ENCODE measurements around the gene OR6S1. TPM values are rescaled to one million over a fixed set of nuclear protein-coding genes. Genes with fewer than 3 reads are reported as not detected.

OR6S1 gene
- total and polyA plus RNA-seq, 2 of the 8 experiments (the other 6 are each of a cell fraction or from before 2014, with no cell fraction given): not detected

DNA sequence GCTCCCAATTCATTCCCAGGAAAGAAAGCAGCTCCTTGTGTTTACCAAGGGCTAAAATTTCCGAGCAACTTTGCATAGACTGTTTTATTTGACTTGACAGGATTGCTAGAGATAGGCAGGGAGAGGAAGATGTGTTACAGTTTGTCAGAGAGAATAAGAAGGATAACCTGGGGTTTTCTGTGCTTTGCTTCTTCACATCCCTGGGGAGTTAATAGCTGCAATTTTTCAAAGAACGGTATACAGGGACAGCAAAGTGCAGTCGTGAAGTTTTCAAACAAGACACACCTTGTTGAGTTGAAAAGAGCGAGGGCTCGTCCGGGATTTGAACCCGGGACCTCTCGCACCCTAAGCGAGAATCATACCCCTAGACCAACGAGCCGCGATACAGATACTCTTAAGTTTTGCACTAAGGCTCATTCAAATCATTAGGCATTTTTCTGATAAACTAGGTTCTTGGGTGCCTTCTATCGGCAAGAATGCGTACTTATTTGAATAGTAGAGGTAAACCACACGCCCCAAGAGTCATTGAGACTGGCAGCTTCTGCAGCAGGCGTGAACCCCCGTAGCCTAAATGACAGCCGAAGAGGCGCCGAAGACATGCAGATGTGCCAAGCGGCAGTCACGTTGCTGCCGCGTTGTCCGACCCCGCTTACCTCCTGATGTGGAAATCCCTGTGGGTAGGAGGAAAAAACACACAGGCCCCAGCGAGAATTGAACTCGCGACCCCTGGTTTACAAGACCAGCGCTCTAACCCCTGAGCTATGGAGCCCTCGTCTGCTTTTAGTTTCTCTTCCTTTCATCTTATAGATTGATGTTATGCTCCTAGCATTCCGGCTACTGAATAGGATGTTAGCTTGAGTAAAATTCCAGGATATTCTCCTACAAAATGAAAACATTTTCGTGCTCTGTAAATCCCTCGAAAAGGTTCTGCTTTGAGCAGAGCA lies 28.1 kb downstream of the OR6S1 start (continued):
- TF ChIP-seq SIN3A (conservative IDR thresholded peaks at IDR 0.05 in 1 of 2, IDR thresholded peaks at IDR 0.05 in 1 of 2; ENCODE audit: low read depth in 1 of 2, low read length in 2 of 2) (peak in 1 of 2 experiments; percentile 96), CHD2 (IDR thresholded peaks at IDR 0.05; ENCODE audit: low read length) (no peak), MAFK (IDR thresholded peaks at IDR 0.05; ENCODE audit: low read depth, low read length) (peak; percentile 89; the same call in 1 of the 2 replicates), POU5F1 (IDR thresholded peaks at IDR 0.05; ENCODE audit: low read depth, low read length) (0 out of 2 replicates have a peak, but pooled peaks have one; percentile 5), TBP (IDR thresholded peaks at IDR 0.05; ENCODE audit: low read depth, low read length) (peak; percentile 98), TCF12 (IDR thresholded peaks at IDR 0.05; ENCODE audit: low read depth, low read length) (0 out of 2 replicates have a peak, but pooled peaks have one; percentile 27), SIX5 (IDR thresholded peaks at IDR 0.05; ENCODE audit: low read depth, low read length) (no peak), ASH2L (IDR thresholded peaks at IDR 0.05; ENCODE audit: low read length) (peak; percentile 98), KDM4A (IDR thresholded peaks at IDR 0.05; ENCODE audit: low read depth, low read length, severe bottlenecking) (peak; percentile 5), BACH1 (IDR thresholded peaks at IDR 0.05; ENCODE audit: low read length) (peak; percentile 69; the same call in 1 of the 2 replicates), RBBP5 (IDR thresholded peaks at IDR 0.05; ENCODE audit: borderline replicate concordance, low read depth, low read length) (peak; percentile 80; the same call in 1 of the 2 replicates), CTBP2 (IDR thresholded peaks at IDR 0.05; ENCODE audit: borderline replicate concordance, insufficient read depth, insufficient read length, low read length) (peak; percentile 68), SP1 (IDR thresholded peaks at IDR 0.05; ENCODE audit: low read depth, low read length) (no peak), SUZ12 (IDR thresholded peaks at IDR 0.05; ENCODE audit: low read length) (no peak), YY1 (IDR thresholded peaks at IDR 0.05; ENCODE audit: low read depth, low read length) (no peak)
- TF ChIP-seq, protein P1, sequence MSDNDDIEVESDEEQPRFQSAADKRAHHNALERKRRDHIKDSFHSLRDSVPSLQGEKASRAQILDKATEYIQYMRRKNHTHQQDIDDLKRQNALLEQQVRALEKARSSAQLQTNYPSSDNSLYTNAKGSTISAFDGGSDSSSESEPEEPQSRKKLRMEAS (IDR thresholded peaks at IDR 0.05): peak; percentile 57
- TF ChIP-seq, protein P2, sequence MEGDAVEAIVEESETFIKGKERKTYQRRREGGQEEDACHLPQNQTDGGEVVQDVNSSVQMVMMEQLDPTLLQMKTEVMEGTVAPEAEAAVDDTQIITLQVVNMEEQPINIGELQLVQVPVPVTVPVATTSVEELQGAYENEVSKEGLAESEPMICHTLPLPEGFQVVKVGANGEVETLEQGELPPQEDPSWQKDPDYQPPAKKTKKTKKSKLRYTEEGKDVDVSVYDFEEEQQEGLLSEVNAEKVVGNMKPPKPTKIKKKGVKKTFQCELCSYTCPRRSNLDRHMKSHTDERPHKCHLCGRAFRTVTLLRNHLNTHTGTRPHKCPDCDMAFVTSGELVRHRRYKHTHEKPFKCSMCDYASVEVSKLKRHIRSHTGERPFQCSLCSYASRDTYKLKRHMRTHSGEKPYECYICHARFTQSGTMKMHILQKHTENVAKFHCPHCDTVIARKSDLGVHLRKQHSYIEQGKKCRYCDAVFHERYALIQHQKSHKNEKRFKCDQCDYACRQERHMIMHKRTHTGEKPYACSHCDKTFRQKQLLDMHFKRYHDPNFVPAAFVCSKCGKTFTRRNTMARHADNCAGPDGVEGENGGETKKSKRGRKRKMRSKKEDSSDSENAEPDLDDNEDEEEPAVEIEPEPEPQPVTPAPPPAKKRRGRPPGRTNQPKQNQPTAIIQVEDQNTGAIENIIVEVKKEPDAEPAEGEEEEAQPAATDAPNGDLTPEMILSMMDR (IDR thresholded peaks at IDR 0.05; ENCODE audit: control extremely low read depth in 1 of 3, insufficient read depth in 1 of 3, low read depth in 1 of 3, low read length in 3 of 3): peak; percentile 13 to 78 (median 42); a peak in 3 of 4 replicates
